GM21381 (cell line): ENCODE results near the gene SEMA4D.
A peak's percentile ranks its signal among the peaks of the same experiment; 100 is the strongest.

Experiments
- ATAC-seq: cut with Tn5 transposase; IDR thresholded peaks from one replicate; pipeline ENCODE4 v1.9.1; 2021; ENCODE audit warnings: mild to moderate bottlenecking, moderate library complexity; ENCODE audit not compliant: unreplicated experiment

Gene SEMA4D

DNA sequence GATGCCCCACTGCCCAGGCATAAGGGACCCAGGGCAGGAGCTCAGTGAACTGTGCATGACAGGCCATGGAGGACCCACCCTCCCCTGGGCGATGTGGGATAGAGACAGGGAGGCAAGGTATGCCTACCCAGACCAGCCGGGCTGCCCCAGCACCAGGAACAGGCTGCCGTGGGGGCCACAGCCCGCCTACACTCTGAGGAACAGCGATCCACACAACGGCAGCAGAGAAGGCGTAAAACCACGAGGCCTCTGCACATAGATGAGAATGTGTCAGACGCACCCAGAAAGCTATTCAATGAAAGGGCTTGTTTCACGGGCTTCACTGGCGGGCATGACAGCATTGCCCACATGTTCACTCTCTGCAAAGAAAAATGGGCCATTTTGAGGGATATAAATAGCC is 49.5 kb downstream of the SEMA4D start:
- ATAC-seq, result no peak

DNA sequence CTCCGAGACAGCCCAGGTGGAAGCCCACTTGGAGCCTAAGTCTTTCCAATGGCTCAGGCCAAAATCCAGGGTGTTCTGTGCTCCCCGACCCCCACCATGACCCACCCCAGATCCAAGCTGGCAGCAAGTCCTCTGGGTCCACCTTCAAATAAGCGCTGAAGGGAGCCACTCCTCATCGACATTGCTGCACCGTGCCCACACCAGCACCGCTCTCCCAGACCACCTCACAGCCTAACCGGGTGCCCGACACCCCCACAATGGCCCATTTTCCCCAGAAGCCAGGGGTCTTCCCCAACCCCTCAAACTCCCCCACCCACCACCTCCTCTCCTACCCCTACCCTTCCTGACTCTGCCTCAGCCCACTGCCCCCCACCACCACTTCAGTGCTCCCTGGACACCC is 50.5 kb downstream of the SEMA4D start:
- ATAC-seq, result no peak

DNA sequence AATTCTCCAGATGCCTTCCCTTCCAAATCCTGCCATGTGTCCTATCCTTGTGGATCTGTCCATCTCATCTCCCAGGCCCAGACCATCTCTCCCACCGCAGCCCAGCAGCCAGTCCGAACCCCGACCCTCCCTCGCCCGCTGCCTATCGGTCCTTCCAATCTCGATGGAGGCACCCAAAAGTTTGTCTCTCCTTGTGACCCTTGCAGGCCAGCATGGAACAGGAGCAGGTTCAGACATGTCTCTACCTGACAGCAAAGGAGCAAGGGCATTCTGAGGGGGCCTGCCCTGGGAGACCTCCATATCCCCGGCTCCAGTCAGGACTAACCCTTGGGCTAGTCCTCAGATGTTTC is 51.0 kb downstream of the SEMA4D start:
- no peak for ATAC-seq

DNA sequence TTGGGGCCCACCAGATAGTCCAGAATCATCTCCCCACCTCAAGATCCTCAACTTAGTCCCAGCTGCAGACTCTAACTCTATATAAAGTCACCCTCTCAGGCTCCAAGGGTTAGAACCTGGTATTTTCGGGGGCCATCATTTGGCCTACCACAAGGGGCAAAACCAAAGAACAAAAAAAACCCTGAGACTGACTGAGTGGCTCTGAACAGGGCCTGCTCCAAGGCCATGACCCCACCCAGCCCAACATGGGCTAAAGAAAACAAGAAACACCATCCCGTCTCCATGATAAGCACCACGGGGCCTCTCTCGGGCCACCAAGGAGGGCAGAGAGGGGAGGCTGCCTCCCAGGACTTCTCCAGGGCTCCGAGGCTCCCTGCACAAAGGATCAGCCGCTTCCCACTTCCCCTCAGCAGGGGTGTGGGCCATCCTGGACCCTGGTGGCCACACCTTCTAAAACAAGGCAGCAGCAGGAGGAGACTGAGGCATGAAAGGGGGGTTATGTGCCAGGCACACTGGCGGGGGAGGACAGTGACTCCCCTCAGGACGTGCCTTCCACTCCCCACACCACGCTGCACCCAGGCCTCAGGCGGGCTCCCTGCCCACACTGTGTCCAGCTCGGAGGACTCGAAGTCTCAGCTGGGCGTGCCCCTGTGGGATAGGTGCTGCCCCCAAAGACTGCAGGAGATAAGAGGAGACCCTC is 51.5 kb downstream of the SEMA4D start:
- no peak for ATAC-seq

DNA sequence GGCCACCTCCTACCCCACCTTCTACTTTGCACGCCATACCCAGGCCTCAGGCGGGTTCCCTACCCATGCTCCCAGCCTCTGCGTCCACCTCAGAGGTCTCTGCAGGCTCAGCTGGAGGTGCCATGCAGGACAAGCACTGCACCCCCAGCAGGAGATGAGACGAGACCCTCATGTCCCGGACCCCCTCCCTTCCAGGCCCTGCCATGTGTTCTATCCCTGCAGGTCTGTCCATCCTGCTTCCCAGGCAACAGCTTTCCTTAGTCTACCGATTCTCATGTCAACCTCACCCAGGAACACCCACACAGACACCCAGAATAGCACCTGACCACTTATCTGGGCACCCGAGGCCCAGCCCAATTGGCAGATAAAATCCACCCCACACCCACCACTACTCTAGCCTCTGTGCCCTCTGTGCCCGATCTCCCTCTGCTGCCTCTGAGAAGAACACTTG is 52.1 kb downstream of the SEMA4D start:
- ATAC-seq, result no peak

DNA sequence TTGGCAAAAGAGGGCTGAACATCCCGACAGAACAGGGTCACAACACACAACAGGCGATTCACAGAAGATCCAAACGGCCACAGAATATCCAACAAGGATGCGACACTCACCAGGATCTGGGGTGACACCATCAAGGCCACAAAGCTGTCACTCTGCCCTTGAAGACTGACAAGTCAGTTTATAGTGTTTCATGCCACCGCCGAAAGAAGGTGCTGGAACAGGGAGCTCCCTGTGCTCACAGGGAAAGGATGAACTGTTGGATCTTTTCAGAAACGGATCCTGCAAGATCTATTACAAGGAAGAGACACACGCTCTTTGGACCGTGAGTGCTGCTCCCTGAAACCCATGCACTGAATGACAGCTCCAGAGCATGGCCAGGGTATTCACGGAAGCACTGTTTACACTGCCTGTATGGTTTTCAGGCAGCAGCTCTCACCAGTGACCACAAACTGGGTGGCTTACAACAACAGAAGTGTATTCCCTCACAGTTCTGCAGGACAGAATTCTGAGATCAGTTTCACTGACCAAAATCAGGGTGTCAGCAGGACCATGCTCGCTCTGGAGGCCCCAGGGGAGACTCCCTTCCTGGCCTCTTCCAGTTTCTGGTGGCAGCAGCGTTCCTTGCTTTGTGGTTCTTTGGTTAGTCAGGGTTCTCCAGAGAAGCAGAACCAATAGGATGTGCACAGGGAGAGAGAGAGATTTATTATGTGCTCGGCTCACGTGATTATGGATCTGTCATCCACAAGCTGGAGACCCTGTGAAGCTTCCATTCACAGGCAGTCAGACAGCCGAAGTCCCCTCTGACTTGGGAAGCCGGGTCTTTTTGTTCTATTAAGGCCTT is 52.8 kb downstream of the SEMA4D start:
- no peak for ATAC-seq

DNA sequence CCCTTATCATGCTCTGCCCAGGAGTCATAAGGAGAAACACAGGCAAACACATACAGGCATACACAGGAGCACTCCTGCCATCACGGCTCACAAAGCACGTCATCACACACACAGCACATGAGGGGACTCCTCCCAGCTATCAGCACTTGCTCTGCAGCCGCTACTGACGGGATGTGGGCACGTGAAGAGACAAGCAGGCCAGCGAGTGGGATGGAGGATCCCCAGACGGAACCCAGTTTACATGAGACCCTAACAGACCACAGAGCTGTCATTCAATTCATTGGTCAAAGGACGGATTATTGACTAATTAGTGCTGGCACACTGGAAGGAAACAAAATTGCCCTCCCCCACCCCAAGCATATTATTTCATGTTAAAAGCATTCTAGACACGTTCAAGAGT is 53.6 kb downstream of the SEMA4D start:
- no peak for ATAC-seq

DNA sequence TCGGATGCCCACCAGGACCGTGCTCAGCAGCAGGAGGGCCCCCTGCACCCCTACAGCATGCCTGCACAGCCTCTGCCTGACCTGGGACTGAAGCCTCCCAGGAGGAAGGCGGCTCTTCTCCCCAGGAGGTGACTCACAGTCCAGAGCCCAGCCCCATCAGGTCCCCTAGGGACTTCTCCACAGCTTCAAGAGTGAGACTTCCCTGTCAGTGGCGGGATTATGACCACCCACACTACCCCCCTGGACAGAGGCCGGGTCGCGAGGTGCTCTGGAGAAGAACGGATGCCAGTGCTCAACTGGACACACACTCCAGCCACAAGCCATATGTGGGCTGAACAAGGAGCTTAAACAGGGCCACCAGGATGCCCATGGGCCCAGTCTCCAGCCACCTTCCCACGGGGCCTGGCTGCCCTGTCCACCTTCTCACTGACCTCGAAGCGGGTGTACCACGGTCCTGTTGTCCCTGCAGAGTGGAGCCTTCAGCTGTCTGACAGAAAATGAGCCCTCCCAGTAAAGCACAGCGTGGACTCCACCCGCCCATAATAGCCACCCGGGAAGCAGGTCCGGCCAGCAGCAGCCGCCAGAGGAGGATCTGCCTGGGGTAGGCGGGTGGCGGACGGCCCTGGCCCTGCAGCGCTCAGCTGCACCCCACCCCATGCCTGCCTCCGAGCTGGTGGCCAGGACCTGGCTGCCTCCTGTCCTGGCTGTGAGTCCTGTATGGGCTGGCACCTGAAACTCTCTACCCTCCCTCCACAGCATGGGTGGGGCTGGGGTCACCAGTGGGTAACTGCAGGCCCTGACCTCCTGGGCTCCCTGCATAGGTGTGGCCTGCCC is 54.7 kb downstream of the SEMA4D start:
- ATAC-seq, result peak; percentile 40

DNA sequence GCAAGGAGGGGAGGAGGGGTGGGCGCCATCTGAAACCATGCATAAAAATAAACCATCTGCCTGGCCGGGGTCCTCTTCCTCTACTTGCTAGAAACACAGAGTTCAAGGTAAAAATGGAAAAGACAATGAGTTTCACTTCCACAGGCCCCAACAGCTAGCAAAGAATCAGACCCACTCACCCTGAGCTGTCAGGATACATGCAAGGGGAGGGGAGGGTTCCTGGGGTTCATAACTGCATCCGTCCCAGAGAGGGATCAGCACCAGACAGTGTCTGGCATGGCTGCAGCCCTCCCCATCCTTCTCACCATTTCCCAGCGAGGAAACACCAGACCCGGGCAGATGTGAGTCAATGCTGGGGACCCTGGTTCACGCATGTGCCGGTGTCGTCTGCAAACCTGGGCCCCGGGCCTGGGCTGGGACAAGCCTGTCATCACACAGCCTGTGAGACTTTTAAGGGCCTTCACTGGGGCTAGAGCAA is 55.4 kb downstream of the SEMA4D start:
- peak; percentile 50 for ATAC-seq

DNA sequence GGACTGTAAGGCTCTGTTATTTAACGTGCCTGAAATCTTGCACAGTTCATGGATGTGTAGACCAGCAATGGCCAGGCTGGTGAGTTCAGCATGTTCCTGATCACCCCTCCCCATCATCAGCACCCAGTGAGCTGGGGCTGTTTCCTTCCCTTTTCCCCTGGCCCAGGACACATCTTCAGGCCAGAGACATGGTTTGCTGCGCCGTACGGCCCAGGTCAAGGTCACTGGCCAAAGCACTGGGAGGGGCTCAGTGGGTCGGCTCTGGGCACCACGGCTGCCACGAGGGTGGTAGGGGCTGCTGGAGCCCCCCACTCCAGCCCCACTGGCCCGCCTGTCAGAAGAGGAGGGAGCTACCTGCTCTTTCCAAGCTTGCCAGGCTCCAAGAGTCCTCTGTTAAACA is 55.9 kb downstream of the SEMA4D start:
- ATAC-seq, result no peak

DNA sequence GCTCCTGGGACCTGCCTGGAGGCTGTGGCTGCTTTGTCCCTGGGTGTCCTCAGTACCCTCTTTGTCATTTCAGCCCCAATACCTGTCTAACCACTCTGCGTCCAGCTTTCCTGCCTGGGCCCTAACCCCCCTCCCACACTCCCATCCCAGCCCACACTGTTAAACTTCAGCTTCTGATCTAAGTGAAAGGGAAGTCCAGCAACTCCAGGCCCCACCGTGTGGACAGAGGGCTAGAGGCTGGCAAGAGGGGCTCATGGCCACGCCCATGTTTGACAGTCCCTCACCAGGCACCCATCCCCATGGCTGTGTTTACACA is 56.3 kb downstream of the SEMA4D start:
- ATAC-seq, result no peak

DNA sequence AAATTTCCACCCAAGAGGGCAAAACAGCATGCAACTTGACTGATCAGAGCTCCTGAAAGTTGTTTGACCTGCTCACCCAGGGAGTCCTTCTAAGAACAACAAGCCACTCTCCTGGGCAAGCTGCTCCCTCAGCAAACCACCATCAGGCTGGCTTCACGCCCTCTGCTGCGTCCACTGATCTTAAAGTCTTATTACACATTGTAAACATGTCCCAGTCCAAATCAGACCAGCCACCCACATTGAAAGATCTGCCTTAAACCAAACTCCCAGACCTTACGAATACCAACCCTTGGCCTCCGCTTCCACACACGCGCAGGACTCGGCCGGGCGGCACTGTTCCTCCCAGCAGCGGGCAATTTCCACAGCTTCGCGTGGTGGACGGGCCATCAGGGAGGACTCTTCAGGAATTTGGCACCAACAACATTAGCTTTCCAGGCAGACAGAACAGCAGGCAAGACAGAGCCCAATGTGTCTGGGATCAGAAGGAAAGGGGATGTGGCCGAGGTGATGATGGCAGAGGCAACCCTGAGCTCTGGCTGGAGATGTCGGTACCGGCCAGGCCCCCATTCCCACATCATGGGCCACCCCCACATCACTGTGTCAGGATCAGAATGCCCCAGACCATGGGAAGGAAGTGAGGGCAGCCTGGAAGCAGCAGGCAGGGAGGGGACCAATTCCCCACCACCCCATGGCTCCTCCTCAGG is 56.8 kb downstream of the SEMA4D start:
- ATAC-seq, result no peak

DNA sequence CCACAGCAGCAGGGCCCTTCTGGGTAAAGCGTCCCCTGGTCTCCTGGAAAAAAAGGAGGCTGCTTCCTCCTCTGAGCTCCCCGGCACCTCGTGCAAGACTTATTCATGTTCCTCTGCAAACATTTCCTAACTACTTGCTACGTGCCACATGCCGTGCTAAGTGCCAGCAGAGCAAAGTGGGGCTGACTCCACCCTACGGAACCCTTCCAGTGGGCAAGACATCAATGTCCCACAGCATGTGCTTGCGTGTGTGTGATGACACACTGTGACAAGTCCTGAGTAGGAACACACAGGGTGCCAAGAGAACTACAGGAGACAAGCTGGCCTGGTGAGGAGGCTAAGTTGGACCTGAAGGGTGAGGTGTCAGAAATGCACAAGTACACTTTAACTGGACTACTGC is 57.4 kb downstream of the SEMA4D start:
- no peak for ATAC-seq

DNA sequence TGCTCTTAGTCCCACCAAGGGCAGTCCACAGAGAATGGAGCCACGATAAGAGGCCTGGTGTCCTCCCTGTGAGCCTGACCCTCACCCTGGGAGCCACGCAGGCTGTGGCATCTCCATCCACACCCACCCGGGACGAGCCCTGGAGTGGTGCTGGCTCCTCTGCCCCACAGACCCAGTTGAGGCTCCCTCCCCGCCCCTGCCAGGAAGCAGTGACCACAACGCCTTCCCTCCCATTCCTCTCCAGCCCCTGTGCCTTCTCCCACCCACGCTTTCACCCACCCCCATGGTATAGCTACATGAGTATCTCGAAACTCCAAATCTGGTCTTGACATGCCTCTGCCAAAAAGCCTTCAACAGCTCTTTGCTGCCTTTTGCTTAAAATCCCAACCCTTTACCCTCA is 57.9 kb downstream of the SEMA4D start:
- ATAC-seq, result no peak

DNA sequence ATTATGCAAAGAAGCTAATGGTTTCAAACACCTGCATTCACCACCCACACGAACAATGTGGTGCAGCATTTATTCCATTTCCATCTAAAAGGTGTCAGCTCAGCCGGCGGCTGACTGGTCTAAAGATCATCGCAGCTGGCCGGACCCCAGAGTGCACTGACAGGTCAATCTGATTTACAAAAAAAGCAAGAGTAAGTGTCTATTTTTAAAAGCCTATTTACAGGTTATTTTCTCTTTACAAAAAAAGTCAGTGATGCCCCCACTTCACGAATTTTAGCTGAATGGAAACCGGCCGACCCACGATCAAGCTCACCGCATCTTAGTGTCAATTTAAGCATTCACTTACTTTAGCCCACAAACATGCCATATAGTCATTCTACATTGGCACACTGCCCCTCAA is 58.3 kb downstream of the SEMA4D start:
- ATAC-seq, result no peak

DNA sequence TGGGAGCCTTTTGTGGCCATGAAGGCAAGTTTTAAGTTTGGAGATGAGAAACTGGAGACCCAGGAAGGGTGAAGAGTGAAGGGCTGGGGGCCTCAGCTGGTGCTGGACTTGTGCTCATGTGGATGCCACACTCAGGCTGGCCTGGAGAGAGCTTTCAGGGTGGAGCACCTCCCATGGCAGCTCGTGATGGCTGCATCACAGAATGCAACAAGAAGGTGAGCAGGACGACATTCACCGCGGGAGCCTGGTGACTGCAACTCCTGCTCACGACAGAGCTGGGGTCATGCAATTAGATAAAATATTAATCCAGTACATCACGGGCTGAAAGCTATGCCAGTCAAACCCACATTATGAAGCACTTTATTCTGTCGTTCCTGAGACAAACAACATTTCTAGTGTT is 59.7 kb downstream of the SEMA4D start:
- ATAC-seq, result no peak

DNA sequence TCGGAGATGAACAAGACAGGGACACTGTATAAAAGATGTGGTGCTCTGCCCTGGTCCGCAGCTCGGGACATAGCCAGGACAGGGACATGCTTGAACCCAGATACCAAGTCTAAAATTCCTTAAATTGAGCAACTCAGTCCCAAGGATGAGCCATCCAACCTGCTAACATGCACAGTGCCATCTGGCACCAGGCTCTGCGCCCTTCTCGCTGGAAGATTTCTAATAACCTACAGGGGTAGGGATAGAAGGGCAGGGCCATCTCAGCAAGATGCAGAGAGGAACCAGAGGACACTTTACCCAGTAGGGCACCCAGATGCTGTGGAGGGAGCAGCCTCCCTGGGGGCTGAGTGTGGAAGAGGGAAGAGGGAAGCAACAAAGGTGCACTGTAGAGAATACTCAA is 60.1 kb downstream of the SEMA4D start:
- no peak for ATAC-seq

DNA sequence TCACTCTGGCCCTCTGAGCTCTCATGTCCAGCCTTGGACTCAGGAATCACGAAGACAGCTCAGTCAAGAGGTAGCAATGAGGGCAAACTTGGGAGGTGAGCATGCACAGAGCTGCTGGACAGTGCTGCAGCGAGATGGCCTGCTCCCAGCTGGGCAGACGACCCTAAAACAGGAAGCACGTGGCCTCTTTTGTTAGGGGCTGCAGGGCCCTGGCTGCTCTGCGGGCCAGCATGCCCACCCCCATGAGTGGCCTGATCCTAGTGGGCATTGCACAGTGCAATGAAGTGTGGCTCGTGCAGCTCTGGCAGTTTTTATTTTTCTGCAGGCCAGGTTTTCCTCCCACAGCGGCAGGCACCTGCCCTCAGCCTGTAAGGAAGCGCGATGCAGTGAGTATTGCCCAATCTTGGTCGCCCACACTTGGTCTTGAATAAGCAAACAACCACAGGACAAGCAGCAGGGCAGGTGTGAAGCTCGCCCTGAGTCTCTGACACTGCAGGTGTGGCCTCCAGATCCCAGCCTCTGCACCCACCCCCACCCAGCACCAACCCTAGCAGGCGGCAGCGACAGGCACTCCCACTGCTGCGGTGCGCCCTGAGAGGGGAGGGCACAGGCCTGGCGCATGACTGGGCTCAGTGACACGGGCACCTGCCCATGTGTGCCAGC is 60.8 kb downstream of the SEMA4D start:
- peak; percentile 46 for ATAC-seq

DNA sequence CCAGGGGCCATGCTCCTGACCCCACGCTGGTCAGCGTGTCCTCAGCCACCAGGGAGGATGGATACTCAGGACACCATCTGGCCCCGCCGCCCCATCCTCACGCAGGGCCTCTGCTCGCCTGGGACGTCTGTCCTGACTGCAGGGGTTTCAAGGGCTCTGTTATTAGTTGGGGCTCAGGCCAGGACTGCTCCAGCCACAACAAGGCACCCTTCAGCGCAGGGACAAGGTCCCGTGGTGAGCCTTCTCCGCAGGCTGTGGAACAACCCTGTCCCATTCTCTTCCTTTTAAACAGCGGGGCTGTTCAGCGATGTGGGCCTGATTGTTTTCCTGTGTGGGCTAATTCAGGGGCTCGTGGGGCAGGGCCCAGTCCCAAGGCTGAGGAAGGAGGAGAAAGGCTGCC is 61.6 kb downstream of the SEMA4D start:
- no peak for ATAC-seq

DNA sequence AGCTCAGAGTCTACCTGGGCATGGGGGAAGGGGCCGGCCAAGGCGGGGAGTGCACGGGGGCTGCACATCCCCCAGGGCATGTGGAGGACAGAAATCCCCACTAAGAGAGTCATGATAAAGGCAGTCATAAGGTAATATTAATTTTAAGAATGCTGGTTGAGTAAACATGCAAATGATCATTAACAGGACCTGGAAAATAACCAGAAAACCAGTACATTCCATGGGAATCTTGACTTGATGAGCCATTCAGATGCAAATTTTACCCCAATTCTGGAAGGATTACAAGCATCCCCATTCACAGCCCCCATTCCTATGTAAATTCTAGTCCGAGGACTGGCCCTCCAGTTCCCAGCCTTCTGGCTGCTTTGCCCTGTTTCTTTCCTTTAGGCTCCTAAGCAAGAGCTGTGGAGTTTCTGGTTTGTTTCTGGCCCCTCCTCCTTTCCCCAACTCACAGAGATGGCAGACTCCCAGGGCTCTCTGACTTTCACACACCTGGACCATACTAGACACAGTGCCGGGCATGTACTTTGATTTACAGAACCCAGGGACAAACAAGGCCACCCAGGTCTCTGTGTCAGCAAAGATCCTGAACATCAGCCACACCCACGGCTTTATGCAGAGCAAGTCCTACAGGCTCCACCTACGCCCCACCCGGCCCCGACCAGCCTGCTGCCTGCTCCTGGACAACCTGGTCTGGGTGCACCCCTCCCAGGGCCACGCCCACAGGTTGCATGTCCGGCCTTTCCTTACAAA is 62.7 kb downstream of the SEMA4D start:
- no peak for ATAC-seq
